HG03280 (cell line): ENCODE measurements around the gene KCNN3.

Experiments
- ATAC-seq: cut with Tn5 transposase; IDR thresholded peaks from one replicate; pipeline ENCODE4 v1.9.1; 2021; ENCODE audit warnings: mild to moderate bottlenecking, moderate library complexity; ENCODE audit not compliant: unreplicated experiment

The KCNN3 gene

DNA sequence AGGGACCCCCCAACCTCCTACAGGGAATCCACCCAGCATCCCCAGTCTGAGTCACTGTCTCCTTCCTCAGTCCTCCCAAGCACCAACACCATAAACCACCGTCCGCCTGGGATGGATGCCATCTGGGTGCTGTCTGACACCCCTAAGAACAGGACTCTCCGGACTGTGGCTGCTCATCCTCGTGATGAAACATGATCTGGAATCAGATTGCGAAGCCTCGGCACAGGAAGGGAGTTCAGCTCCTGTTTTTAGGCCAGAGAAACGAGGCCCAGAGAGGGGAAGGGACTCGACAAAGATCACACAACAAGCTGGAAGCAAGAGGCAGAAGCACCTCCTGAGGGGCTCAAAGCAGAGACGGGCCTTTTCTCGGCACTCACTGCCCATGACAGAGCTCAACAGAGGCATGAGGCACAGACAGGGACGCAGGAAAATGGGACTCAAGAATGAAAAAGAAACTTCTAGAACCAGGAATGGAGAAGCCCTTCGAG lies 8.4 kb downstream of the KCNN3 start:
- ATAC-seq, result no peak

GRCh38 chr1:154860156-154860870 lies 9.8 kb downstream of the KCNN3 start:
- ATAC-seq, result peak; percentile 67

DNA sequence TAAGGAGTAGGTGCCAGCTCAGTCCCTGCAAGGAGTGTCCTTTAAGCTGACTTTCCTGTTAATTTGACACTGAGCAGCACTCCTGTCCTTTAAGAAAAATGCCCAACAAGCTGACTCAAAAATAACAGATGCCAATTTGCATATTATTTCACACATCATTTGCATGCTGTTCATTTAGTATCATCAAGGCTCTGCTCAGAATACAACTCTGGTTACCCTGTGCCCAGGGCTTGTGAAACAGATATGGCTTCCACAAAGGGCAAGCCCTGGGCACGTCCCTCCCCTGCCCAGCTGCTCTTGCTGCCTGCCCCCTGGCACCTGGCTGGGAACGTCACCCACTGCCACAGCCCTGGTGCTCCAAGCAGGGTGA lies 10.3 kb downstream of the KCNN3 start:
- peak; percentile 44 for ATAC-seq

DNA sequence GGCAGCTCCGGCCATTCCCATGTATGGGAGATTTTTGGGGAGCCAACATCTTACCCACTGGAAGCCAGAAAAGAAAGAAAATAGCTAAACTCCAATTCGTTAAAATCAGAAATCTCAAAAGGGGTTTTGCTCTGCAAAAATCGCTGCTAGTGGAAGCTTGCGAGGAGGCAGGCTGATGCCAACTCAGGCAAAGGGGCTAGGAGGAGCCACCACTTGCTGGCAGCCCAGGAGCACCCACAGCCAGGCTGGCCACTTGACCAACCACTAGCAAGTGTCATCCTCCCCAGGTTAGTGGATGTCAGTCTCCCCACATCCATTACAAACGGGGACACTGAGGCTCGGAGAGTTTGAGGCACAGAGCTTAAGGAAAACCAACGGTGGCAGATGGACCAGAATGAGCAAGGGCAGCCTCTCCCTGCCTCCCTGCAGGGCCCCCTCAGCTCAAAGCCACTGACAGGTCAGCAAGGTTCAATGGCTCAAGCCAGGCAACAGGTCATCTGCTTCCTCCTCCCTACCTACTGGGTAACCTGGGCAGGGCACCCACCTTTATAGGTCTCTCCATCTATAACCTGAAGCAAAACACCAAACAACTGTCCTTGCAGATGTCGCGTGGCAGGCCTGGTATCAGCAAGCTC lies 10.8 kb downstream of the KCNN3 start:
- no peak for ATAC-seq

GRCh38 chr1:154857441-154858215 lies 12.5 kb downstream of the KCNN3 start:
- ATAC-seq, result no peak

DNA sequence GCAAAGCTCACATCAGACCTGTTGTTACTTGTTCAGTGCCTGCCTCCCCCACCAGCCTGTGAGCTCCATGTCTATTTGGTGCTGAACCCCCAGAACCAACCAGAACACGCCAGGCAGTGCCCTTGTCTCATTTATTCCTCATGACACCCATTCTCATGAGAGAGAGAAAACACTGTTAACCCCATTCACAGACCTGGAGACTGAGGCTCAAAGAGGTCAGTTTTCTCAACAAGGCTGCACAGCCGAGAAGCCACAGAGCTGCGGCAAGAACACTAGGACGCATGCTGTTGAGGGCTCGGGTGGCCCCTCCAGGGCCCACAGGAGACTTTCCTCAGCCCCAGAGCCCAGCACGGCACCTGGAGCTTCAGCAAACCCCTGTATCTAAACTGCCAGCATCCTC lies 13.1 kb downstream of the KCNN3 start:
- no peak for ATAC-seq

DNA sequence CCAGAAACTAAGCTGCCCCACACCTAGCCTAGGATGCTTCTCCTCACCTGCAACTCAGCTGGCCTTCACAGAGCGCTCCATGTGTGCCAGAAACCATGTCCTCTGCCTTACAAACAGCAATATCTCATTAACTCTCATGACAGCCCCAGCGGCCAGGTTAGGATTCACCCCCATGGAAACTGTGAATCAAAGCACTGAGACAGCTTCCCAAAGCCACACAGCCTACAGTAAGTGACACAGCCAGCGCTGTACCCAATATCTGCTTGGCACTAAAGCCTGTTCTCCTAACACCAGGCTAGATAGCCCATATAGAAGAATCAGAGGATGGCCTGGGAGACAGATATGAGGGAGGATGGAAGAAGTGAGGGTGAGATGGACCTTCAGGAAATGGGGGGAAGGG lies 13.5 kb downstream of the KCNN3 start:
- ATAC-seq, result no peak

DNA sequence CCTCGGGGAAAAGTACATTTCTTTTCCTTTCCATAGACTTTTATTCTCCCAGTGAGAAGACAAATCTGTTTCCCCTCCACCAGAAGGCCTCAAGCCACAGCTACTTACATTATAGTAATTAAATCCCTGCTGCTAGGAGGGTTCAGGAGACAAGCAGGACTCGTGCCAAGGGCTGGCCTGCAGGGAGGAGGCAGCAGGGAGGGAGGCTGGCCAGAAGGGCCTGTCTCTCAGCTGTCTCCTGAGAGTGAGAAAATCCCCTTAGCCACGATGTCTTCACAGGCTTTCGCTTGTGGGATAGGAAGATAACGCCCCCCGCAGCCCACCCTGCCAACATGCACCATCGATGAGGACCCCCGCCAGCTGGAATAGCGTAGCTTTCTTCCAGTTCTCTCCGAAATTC lies 14.0 kb downstream of the KCNN3 start:
- ATAC-seq, result no peak

- no peak for ATAC-seq
Measured at GRCh38 chr1:154855186-154855851, 14.8 kb downstream of the KCNN3 start.

DNA sequence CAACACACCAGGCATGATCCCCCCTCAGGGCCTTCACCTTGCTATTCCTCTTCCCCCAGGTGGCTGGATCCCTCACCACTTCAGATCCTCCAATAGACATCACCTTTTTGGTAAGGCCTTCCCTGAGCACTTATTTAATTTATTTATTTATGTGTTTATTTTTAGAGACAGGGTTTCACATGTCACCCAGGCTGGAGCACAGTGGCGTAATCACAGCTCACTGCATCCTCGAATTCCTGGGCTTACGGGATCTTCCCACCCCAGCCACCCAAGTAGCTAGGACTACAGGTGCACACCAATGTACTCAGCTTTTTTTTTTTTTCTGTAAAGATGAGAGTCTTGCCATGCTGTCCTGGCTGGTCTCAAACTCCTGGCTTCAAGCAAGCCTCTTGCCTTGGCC lies 17.2 kb downstream of the KCNN3 start:
- ATAC-seq, result no peak

DNA sequence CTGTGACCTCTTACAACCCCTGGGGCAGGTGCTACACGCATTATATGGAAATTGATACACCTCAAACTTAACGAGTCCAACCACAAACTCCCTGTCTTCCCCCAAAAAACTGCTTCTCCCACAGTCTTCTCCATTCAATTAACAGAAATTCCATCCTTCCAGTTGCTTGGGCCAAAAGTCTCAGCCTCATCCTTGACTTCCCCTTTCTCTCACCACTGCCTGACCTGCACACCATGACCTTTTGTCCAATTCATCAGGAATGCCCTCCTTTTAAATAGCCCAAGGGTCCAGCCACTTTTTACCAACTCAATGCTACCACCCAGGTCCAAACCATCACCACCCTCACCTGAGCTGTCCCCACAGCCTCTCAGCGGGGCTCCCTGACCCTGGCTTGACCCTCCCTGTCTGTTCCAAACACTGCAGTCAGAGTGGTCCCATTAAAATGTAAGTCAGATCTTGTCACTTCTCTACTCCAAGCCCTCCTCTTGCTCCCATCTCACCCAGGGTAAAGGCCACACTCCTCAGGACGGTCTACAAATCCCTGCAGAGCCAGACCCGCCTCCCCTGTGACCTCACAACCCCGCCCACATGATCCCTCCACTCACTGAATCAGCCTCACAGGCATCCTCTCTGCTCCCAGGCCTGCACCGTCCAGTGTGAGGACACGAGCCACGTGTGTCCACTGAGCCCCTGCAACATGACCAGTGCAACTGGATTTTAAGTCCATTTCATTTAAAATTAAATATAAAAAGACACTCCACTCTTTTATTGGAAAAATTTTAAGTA lies 18.5 kb downstream of the KCNN3 start:
- no peak for ATAC-seq

DNA sequence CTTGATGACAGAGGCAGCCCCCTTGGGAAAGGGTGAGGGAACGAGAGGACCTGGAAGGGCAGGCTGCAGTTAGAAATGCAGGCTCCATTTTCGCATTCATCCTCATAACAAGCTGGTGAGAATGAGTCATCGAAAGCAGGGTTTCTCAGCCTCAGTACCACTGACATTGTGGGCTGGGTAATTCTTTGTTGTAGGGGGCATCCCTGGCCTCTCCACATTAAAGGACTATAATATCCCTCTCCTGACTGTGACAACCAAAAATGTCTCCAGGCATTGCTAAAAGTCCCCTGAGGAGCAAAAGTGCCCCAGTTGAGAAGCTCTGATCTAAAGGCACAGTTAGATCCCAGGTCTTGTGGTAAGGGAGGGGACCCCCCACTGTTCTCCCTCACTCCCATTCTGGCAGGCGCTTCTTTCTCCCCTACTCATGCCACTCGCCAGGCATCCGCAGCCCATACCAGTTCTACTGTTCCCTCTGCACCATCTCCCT lies 20.4 kb downstream of the KCNN3 start:
- no peak for ATAC-seq

DNA sequence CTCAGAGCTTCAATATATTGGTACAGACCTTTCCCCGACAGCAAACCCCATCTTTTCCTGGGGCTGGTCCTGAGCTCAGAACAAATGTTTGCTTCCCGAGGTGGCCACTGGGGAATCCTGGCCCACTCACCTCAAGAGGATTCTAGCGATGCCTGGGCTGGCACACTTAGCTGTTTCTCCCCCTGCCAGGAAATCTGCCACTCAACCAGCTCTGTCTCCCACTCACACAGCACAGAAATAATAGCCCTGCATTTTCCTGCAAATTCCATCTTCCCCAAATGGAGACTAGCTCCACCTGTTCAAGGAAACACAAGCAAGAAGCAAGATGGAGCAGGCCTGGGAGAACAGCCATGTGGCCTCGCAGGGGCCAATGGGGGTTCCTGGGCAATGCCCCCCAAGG lies 21.1 kb downstream of the KCNN3 start:
- ATAC-seq, result no peak

GRCh38 chr1:154847891-154848290 lies 22.2 kb downstream of the KCNN3 start:
- no peak for ATAC-seq

GRCh38 chr1:154846565-154847442 lies 23.3 kb downstream of the KCNN3 start:
- ATAC-seq, result no peak

GRCh38 chr1:154845879-154846278 lies 24.2 kb downstream of the KCNN3 start:
- no peak for ATAC-seq

GRCh38 chr1:154845174-154845573 lies 24.9 kb downstream of the KCNN3 start:
- ATAC-seq, result no peak

GRCh38 chr1:154844297-154844681 lies 25.8 kb downstream of the KCNN3 start:
- ATAC-seq, result no peak

DNA sequence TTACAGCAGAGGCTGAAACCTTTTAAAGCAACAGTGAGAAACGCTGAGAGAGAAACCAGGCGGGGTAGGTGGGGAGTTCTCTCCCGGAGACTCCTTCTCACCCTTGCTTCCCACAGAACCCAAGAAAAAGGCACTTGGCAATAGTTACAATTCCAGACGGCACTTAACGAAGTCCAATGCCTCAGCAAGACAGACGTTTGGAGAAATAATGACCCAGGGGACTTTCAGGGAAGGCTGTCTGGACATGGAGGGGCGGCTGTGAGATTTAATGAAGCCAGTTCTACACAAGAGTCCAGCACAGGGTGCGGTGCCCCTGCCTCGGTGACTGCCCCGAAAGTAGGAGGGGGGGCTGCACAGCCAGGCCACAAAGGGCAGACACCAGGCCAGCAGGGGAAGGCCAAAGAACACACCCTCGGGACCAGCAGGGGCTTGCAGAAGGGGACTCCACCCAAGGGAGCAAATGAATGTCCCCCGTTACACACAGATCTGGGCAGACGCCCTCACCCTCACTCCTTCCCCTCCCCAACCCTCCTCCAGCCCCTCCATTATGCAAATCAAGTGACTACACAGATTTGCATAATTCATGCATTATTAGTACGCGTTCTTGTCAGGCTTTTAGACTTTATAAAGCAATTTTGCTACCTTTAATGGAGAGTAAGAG lies 26.3 kb downstream of the KCNN3 start:
- no peak for ATAC-seq
